GM21381 (cell line): ENCODE results near the gene RNF13.
A peak's percentile ranks its signal among the peaks of the same experiment; 100 is the strongest.
"Not testable (repeated sequence)": the region's sequence is repeated elsewhere in the genome, so short reads cannot be mapped to it uniquely, and the experiment has no call there.

ENCODE experiments used
- ATAC-seq: cut with Tn5 transposase; IDR thresholded peaks from one replicate; pipeline ENCODE4 v1.9.1; 2021; ENCODE audit warnings: mild to moderate bottlenecking, moderate library complexity; ENCODE audit not compliant: unreplicated experiment

The RNF13 gene

DNA sequence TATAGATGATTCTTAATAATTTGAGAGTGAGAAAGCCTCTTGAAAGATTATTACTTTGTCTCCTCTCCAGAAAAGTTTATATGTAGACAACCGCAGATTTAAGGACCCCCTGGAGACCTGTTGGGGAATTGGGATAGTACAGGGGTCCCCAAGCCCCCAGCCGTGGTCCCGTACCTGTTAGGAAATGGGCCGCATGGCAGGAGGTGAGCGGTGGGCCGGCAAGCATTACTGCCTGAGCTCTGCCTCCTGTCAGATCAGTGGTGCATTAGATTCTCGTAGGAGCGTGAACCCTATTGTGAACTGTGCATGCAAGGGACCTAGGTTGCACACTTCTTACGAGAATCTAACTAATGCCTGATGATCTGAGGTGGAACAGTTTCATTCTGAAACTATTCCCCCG, 79.4 kb downstream of the RNF13 start:
- ATAC-seq: no peak

DNA sequence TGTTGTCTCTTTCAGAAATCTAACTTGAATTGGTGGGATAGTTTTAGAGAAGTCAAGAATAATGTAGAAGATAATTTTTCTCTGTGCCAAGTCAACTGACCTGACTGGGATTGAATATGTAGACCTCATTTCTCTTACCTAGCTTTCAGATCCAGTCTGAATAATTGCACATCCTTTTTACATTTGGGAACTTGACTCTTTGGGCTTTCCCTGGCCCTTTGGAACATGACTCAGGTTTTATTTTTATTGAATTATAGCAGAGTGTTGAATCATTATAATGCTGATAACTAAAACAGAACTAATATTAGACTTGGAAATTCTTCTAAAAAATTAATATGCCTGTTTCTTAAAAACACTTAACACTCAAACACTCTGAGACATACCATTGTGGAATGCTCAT, 81.2 kb downstream of the RNF13 start:
- no peak for ATAC-seq

- no peak for ATAC-seq
These were observed 82.3 kb downstream of the RNF13 start for GRCh38 chr3:149895339-149895738.

GRCh38 chr3:149895769-149896168, 82.8 kb downstream of the RNF13 start:
- no peak for ATAC-seq

- no peak for ATAC-seq
These were observed 85.8 kb downstream of the RNF13 start for GRCh38 chr3:149898771-149899170.

GRCh38 chr3:149900322-149900721, 87.3 kb downstream of the RNF13 start:
- no peak for ATAC-seq

DNA sequence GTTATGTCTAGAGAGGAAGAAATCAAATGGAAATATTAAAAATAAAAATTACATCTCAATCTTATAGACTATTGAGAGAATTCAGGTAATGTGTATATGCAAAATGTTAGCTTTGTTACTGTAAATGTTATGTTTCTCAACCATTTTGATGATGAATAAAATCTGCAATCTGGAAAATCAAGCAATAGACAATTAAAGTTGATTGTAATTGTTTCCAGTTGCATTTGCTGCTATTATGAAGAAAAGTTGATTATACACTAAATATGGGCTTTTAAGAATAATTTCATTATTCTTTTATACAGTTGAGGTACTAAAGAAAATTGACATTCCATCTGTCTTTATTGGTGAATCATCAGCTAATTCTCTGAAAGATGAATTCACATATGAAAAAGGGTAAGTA, 88.8 kb downstream of the RNF13 start:
- no peak for ATAC-seq

DNA sequence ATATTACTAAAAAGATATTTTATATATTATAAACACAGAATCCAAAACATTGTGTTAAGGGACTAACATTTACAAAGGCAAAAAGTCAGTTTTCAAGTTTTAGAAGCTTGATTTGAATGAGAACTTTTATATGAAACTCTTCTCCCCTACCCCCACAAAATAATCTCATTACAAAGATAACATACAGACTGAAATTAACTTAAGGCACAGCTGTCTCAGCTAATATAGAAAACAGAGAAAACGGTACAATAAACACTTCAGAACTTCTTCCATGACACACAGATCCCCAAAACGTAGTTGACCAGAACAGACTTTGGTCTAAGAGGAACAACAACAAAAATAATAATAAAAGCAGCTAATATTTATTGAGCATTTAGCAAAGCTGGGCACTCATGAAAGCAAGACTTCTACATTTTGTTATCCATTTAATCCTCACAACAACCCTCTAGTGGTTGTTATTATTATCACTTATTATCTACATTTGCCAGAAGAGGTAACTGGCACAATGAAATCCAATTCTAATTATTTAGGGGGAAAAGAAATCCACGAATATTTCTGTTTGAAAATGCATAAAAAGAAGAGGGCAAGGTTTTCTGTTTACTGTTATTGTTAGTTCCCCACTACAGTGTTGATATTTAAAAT, 89.6 kb downstream of the RNF13 start:
- no peak for ATAC-seq

DNA sequence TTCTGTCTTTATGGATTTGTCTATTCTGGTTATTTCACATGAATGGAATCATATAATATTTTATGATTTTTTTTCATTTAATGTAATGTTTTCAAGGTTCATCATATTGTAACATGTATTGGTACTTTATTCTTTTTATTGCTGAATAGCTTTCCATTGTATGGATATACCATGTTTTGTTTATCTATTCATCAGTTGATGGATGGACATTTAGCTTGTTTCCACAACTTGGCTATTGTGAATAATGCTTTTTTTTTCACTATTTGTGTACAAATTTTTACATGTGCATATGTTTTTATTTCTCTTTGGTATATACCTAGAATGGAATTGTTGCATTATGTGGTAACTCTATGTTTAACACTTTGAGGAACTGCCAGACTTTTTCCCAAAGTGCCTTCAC, 93.0 kb downstream of the RNF13 start:
- ATAC-seq: no peak

GRCh38 chr3:149908424-149908957, 95.5 kb downstream of the RNF13 start:
- no peak for ATAC-seq

DNA sequence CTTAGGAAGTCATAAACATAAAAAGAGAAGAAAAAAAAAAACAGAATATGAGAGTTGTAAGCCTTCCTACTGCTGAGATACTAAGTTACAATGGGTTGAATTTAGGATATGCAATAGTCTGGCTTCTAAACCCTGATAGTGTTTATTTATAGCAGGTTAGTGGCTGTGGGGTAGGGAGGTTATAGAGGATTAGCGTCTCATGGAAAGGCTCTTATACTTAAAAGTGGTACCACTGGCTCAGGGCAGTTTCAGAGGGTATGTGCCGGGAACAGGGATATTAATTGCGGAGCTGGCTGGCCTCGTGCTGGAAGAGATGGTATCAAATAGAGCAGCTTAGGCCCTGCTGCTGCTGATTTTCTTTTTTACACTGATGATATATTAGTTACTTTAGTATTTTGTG, 96.9 kb downstream of the RNF13 start:
- ATAC-seq: no peak

DNA sequence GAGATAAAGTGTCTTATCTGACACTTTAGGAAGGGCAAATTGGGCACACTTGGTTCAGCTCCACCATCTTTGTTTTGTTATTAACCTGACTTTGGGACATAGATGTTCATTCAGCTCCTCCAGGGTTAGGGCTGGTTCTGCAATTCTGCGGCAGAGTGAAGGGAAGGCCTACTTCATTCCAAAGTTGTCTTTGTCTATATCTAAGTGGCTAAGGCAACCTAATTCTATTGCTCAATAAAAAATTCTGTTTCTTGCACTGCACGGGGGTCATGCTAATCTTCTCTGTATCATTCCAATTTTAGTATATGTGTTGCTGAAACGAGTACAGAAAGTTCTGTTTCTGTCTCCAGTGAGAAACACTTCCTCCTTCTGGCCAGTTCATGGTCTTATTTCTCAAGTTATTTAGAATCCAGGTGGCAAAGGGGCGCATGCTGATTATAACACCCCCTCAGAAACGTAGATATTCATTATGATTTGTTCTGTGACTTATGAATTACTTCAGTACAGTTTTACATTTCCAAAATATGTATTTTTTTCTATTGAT, 104.2 kb downstream of the RNF13 start:
- no peak for ATAC-seq

- ATAC-seq: no peak
These were observed 106.5 kb downstream of the RNF13 start for GRCh38 chr3:149919509-149919908.

DNA sequence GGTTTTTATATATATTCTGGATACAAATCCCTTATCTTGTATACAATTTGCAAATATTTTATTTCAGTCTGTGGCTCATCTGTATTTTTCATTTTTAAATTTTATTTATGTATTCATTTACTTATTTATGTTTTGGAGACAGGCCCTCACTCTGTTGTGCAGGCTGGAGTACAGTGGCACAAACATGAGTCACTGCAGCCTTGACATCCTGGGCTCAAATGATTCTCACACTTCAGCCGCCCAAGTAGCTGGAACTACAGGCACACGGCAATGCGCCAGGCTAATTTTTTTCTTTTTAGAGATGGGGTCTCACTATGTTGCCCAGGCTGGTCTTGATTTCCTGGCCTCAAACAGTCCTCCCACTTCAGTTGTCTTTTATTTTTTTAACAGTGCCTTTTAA, 107.1 kb downstream of the RNF13 start:
- ATAC-seq: no peak

DNA sequence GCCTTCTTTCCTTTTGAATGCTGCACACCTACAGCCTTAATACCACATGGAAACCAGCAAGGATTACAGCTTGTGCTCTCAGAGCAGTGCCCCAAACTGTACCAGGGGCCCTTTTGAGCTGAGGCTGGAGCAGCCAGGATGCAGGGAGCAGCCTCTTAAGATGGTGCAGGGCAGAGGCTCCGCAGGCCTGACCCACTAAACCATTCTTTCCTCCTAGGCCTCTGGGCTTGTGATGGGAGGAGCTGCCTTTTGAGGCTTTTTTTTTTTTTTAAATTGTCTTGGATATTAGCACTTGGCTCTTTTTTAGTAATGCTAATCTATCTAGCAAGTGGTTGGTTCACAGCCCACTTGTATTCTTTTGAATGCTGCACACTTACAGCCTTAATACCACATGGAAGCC, 120.0 kb downstream of the RNF13 start:
- no peak for ATAC-seq

GRCh38 chr3:149933858-149934257, 120.8 kb downstream of the RNF13 start:
- no peak for ATAC-seq

DNA sequence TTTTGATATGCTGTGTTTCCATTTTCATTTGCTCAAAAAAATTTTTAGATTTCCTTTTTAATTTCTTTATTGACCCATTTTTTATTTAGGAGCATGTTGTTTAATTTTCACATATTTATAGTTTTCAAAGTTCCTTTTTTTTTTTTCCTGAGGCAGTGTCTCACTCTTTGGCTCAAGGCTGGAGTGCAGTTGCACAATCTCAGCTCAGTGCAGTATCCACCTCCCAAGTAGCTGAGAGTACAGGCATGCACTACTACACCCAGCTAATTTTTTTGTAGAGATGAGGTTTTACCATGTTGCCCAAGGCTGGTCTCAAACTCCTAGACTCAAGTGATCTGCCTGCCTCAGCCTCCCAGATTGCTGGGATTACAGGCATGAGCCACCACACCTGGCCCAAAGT, 121.5 kb downstream of the RNF13 start:
- ATAC-seq: no peak

- peak; percentile 71 for ATAC-seq
These were observed 123.8 kb downstream of the RNF13 start for GRCh38 chr3:149936812-149937230.

DNA sequence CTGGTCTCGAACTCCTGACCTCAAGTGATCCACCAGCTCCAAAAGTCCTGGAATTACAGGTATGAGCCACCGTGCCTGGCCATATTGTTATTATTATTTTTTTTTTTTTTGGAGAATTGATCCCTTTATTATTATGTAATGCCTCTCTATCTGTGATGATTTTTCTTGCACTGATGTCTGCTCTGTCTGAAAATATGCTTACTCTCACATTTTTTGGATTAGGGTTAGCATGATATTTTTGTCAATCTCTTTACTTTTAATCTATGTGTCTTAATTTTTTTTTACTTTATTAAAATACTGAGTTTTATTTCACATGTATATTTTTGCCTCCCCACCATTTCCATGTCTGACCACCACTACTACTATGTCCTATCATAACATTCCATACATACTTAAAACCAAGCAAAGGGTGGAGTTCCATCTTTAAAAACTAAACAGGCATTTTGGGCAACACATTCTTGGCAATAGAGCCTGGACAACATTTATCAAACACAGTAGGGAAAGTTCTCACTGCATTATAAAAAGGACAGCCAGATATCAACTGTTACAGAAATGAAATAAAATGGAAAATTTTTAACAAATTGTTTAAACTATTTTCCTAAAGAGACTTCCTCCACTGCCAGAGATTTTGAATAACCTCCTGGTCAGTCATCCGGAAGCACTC, 125.5 kb downstream of the RNF13 start:
- not testable (repeated sequence) for ATAC-seq

DNA sequence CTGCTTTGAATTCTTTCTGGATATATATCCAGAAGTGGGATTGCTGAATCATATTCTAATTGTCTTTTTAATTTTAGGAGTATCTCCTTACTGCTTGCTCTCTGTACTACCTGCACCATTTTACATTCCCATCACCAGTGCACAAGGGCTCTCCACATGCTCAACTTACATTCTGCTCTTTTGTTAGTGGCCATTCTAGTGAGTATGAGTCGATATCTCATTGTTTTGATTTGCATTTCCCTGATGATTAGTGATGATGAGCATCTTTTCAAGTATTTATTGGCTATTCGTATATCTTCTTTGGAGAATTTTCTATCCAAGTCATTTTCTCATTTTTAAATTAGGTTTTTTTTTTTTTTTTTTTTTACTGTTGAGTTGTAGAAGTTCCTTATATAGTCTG, 128.2 kb downstream of the RNF13 start:
- ATAC-seq: no peak

DNA sequence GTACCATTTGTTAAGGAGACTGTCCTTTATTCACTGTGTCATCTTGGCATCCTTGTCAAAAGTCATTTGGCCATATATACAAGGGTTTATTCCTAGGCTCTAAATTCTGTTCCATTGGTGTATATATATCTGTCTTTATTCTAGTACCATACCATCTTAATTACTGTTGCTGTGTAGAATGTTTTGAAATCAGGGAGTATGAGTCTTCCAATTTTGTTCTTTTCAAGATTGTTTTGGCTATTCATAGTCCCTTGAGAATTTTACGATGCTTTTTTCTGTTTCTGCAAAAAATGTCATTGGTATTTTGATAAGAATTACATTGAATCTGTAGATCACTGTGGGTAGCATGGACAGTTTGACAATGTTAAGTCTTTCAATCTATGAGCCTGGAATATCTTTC, 128.9 kb downstream of the RNF13 start:
- no peak for ATAC-seq

GRCh38 chr3:149942409-149942808, 129.4 kb downstream of the RNF13 start:
- ATAC-seq: no peak
